Measurements from ENCODE around the gene INTS3.

DNA sequence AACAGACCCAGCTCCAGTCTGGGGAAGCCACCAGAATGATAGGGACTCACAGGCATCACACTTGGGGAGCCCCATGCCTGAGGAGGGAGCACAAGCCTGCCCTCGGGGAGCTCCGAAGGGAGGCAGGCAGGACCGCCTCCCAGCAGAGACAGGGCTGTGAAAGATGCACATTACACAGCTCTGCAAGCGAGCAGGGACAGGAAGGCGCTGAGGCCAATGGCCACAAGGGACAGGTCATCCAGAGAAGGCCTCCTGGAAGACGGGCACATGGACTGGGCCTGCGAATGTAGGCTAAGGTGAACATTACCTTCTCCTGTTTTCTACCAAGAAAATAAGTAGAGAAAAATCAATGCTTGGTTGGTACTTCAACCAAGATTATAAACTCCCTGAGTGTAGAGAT, 45.1 kb upstream of the INTS3 start:
- TF ChIP-seq, protein P1, sequence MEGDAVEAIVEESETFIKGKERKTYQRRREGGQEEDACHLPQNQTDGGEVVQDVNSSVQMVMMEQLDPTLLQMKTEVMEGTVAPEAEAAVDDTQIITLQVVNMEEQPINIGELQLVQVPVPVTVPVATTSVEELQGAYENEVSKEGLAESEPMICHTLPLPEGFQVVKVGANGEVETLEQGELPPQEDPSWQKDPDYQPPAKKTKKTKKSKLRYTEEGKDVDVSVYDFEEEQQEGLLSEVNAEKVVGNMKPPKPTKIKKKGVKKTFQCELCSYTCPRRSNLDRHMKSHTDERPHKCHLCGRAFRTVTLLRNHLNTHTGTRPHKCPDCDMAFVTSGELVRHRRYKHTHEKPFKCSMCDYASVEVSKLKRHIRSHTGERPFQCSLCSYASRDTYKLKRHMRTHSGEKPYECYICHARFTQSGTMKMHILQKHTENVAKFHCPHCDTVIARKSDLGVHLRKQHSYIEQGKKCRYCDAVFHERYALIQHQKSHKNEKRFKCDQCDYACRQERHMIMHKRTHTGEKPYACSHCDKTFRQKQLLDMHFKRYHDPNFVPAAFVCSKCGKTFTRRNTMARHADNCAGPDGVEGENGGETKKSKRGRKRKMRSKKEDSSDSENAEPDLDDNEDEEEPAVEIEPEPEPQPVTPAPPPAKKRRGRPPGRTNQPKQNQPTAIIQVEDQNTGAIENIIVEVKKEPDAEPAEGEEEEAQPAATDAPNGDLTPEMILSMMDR (IDR thresholded peaks at IDR 0.05), result no peak
- TF ChIP-seq NFE2L1 (CRISPR knock-in tag; IDR thresholded peaks at IDR 0.05) (no peak), ZNF138 (CRISPR knock-in tag; conservative IDR thresholded peaks at IDR 0.05) (no peak), ZNF263 (CRISPR knock-in tag; IDR thresholded peaks at IDR 0.05; ENCODE audit: low read depth) (no peak), SP1 (CRISPR knock-in tag; conservative IDR thresholded peaks at IDR 0.05) (no peak)
- TF ChIP-seq, protein P2, sequence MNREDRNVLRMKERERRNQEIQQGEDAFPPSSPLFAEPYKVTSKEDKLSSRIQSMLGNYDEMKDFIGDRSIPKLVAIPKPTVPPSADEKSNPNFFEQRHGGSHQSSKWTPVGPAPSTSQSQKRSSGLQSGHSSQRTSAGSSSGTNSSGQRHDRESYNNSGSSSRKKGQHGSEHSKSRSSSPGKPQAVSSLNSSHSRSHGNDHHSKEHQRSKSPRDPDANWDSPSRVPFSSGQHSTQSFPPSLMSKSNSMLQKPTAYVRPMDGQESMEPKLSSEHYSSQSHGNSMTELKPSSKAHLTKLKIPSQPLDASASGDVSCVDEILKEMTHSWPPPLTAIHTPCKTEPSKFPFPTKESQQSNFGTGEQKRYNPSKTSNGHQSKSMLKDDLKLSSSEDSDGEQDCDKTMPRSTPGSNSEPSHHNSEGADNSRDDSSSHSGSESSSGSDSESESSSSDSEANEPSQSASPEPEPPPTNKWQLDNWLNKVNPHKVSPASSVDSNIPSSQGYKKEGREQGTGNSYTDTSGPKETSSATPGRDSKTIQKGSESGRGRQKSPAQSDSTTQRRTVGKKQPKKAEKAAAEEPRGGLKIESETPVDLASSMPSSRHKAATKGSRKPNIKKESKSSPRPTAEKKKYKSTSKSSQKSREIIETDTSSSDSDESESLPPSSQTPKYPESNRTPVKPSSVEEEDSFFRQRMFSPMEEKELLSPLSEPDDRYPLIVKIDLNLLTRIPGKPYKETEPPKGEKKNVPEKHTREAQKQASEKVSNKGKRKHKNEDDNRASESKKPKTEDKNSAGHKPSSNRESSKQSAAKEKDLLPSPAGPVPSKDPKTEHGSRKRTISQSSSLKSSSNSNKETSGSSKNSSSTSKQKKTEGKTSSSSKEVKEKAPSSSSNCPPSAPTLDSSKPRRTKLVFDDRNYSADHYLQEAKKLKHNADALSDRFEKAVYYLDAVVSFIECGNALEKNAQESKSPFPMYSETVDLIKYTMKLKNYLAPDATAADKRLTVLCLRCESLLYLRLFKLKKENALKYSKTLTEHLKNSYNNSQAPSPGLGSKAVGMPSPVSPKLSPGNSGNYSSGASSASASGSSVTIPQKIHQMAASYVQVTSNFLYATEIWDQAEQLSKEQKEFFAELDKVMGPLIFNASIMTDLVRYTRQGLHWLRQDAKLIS (CRISPR knock-in tag; IDR thresholded peaks at IDR 0.05; ENCODE audit: borderline replicate concordance), result no peak
- TF ChIP-seq, protein P3, sequence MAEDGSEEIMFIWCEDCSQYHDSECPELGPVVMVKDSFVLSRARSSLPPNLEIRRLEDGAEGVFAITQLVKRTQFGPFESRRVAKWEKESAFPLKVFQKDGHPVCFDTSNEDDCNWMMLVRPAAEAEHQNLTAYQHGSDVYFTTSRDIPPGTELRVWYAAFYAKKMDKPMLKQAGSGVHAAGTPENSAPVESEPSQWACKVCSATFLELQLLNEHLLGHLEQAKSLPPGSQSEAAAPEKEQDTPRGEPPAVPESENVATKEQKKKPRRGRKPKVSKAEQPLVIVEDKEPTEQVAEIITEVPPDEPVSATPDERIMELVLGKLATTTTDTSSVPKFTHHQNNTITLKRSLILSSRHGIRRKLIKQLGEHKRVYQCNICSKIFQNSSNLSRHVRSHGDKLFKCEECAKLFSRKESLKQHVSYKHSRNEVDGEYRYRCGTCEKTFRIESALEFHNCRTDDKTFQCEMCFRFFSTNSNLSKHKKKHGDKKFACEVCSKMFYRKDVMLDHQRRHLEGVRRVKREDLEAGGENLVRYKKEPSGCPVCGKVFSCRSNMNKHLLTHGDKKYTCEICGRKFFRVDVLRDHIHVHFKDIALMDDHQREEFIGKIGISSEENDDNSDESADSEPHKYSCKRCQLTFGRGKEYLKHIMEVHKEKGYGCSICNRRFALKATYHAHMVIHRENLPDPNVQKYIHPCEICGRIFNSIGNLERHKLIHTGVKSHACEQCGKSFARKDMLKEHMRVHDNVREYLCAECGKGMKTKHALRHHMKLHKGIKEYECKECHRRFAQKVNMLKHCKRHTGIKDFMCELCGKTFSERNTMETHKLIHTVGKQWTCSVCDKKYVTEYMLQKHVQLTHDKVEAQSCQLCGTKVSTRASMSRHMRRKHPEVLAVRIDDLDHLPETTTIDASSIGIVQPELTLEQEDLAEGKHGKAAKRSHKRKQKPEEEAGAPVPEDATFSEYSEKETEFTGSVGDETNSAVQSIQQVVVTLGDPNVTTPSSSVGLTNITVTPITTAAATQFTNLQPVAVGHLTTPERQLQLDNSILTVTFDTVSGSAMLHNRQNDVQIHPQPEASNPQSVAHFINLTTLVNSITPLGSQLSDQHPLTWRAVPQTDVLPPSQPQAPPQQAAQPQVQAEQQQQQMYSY (CRISPR knock-in tag; IDR thresholded peaks at IDR 0.05), result no peak
- TF ChIP-seq, protein P4, sequence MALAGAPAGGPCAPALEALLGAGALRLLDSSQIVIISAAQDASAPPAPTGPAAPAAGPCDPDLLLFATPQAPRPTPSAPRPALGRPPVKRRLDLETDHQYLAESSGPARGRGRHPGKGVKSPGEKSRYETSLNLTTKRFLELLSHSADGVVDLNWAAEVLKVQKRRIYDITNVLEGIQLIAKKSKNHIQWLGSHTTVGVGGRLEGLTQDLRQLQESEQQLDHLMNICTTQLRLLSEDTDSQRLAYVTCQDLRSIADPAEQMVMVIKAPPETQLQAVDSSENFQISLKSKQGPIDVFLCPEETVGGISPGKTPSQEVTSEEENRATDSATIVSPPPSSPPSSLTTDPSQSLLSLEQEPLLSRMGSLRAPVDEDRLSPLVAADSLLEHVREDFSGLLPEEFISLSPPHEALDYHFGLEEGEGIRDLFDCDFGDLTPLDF (CRISPR knock-in tag; IDR thresholded peaks at IDR 0.05), result no peak
- TF ChIP-seq, protein P5, sequence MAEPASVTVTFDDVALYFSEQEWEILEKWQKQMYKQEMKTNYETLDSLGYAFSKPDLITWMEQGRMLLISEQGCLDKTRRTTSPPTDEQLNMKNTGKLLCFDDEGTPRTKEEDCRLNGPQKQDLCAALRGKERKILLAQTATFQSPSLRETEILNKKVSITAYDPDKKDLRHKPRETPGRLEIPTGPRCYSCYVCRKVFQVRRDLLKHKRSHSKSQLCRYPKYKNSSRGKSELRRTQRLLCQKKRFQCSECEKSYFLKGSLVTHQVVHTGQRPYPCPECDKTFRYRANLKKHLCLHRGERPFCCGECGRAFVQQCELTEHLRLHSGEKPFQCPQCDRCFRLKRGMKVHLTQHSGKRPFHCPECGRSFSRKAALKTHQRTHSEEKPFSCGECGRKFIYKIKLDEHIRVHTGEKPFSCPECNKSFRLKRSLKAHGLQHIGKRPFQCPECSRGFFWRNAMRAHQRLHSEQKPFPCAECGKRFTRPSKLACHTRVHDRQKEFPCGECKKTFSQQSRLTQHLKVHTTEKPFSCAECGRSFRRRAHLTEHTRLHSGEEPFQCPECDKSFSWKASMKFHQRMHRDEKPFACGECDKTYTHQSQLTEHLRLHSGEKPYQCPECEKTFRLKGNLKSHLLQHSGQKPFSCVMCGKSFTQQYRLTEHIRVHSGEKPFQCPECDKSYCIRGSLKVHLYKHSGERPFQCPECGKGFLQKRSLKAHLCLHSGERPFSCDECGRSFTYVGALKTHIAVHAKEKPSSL (CRISPR knock-in tag; conservative IDR thresholded peaks at IDR 0.05), result no peak
- TF ChIP-seq, protein P6, sequence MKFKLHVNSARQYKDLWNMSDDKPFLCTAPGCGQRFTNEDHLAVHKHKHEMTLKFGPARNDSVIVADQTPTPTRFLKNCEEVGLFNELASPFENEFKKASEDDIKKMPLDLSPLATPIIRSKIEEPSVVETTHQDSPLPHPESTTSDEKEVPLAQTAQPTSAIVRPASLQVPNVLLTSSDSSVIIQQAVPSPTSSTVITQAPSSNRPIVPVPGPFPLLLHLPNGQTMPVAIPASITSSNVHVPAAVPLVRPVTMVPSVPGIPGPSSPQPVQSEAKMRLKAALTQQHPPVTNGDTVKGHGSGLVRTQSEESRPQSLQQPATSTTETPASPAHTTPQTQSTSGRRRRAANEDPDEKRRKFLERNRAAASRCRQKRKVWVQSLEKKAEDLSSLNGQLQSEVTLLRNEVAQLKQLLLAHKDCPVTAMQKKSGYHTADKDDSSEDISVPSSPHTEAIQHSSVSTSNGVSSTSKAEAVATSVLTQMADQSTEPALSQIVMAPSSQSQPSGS (CRISPR knock-in tag; IDR thresholded peaks at IDR 0.05; ENCODE audit: borderline replicate concordance, low read depth), result no peak
- TF ChIP-seq, protein P7, sequence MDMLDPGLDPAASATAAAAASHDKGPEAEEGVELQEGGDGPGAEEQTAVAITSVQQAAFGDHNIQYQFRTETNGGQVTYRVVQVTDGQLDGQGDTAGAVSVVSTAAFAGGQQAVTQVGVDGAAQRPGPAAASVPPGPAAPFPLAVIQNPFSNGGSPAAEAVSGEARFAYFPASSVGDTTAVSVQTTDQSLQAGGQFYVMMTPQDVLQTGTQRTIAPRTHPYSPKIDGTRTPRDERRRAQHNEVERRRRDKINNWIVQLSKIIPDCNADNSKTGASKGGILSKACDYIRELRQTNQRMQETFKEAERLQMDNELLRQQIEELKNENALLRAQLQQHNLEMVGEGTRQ (CRISPR knock-in tag; IDR thresholded peaks at IDR 0.05), result no peak
- TF ChIP-seq, protein P8, sequence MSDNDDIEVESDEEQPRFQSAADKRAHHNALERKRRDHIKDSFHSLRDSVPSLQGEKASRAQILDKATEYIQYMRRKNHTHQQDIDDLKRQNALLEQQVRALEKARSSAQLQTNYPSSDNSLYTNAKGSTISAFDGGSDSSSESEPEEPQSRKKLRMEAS (CRISPR knock-in tag; IDR thresholded peaks at IDR 0.05), result no peak
- TF ChIP-seq, protein P9, sequence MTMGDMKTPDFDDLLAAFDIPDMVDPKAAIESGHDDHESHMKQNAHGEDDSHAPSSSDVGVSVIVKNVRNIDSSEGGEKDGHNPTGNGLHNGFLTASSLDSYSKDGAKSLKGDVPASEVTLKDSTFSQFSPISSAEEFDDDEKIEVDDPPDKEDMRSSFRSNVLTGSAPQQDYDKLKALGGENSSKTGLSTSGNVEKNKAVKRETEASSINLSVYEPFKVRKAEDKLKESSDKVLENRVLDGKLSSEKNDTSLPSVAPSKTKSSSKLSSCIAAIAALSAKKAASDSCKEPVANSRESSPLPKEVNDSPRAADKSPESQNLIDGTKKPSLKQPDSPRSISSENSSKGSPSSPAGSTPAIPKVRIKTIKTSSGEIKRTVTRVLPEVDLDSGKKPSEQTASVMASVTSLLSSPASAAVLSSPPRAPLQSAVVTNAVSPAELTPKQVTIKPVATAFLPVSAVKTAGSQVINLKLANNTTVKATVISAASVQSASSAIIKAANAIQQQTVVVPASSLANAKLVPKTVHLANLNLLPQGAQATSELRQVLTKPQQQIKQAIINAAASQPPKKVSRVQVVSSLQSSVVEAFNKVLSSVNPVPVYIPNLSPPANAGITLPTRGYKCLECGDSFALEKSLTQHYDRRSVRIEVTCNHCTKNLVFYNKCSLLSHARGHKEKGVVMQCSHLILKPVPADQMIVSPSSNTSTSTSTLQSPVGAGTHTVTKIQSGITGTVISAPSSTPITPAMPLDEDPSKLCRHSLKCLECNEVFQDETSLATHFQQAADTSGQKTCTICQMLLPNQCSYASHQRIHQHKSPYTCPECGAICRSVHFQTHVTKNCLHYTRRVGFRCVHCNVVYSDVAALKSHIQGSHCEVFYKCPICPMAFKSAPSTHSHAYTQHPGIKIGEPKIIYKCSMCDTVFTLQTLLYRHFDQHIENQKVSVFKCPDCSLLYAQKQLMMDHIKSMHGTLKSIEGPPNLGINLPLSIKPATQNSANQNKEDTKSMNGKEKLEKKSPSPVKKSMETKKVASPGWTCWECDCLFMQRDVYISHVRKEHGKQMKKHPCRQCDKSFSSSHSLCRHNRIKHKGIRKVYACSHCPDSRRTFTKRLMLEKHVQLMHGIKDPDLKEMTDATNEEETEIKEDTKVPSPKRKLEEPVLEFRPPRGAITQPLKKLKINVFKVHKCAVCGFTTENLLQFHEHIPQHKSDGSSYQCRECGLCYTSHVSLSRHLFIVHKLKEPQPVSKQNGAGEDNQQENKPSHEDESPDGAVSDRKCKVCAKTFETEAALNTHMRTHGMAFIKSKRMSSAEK (CRISPR knock-in tag; IDR thresholded peaks at IDR 0.05; ENCODE audit: borderline replicate concordance), result no peak
